HCT116 (cell line): ENCODE measurements around the gene C10orf95. TPM values are rescaled to one million over a fixed set of nuclear protein-coding genes. Genes with fewer than 3 reads are reported as not detected.

Source experiments
- ATAC-seq: fragments of 200-7000 bp; cut with Tn5 transposase; 2 replicates; pipeline ENCODE4 v1.9.1; 2020; ENCODE audit warnings: mild to moderate bottlenecking, moderate library complexity
- BruUV-seq: library from RNA; stranded (reverse); fragments of 400-500 nt; replicated peaks from 2 replicates; lab custom pipeline; 2021; lab: Mats Ljungman, UMichigan
- CTCF ChIA-PET: fragments of 300-600 bp; sonication (Branson Sonifier 250); formaldehyde crosslinking; loops from one replicate; lab custom pipeline; 2021; ENCODE audit warnings: antibody characterized with exemption; lab: Charles Lee
- POLR2A ChIA-PET: fragments of 300-600, 350-600 bp; sonication (Branson Sonifier 250); formaldehyde crosslinking; loops from one replicate; lab custom pipeline; 2021; ENCODE audit warnings: antibody characterized with exemption; lab: Charles Lee
- RAD21 ChIA-PET, 2 experiments: fragments of 300-600 bp; sonication (Branson Sonifier 250); formaldehyde crosslinking; loops; one replicate each; lab custom pipeline; 2023; ENCODE audit warnings: low total read pairs in 2 of 2; ENCODE audit not compliant: uncharacterized antibody in 2 of 2, unreplicated experiment in 2 of 2, low non-redundant PET in 1 of 2; lab: Charles Lee
- DNase-seq: peaks from one replicate; pipeline ENCODE4 v3.0.0-alpha.2; 2010; ENCODE audit warnings: low read depth, low spot score
- H2AFZ ChIP-seq: fragments of 200-600 bp; shearing (Covaris generic), sonication (generic); 2 replicates; pipeline ENCODE4 v1.6.1; 2017; ENCODE audit warnings: low read depth, mixed run types, mixed read lengths, antibody characterized with exemption, low read length; ENCODE audit not compliant: poor library complexity, severe bottlenecking
- H3K27ac ChIP-seq: 2 replicates; pipeline ENCODE4 v1.5.1; 2012; ENCODE audit warnings: low read depth, low read length
- H3K27me3 ChIP-seq: fragments of 200-600 bp; sonication (generic); 2 replicates; pipeline ENCODE4 v1.6.1; 2016; ENCODE audit warnings: mixed run types, low read length, mixed read lengths; ENCODE audit not compliant: insufficient read depth
- H3K36me3 ChIP-seq, 2 experiments: fragments of 200-500 bp in 1 of 2; fragments of 200-600 bp in 1 of 2; sonication (Bioruptor generic) in 1 of 2; sonication (generic) in 1 of 2; 2 replicates each; pipeline versions ENCODE4 v1.5.1 to v1.6.1; 2014 to 2016; ENCODE audit warnings: low read length in 2 of 2, inconsistent platforms in 1 of 2, mixed read lengths in 1 of 2, mixed run types in 1 of 2; ENCODE audit not compliant: insufficient read depth in 2 of 2, control insufficient read depth in 1 of 2
- H3K4me1 ChIP-seq, 2 experiments: fragments of 200-600 bp in 1 of 2; sonication (generic) in 1 of 2; 2 replicates each; pipeline versions ENCODE4 v1.5.1 to v1.6.1; 2012 to 2017; ENCODE audit warnings: low read length in 2 of 2, inconsistent platforms in 1 of 2, mild to moderate bottlenecking in 1 of 2, mixed read lengths in 1 of 2, mixed run types in 1 of 2, moderate library complexity in 1 of 2; ENCODE audit not compliant: insufficient read depth in 2 of 2, control insufficient read depth in 1 of 2
- H3K4me2 ChIP-seq: fragments of 200-600 bp; sonication (generic); 2 replicates; pipeline ENCODE4 v1.6.1; 2017; ENCODE audit warnings: mixed run types, low read length, mixed read lengths
- H3K4me3 ChIP-seq, 2 experiments: fragments of 200-600 bp in 1 of 2; sonication (generic) in 1 of 2; replicated peaks in 1 of 2; 2 replicates each; pipeline ENCODE4 v1.5.1; 2011 to 2016; ENCODE audit warnings: low read length in 2 of 2, control low read depth in 1 of 2, low read depth in 1 of 2, mild to moderate bottlenecking in 1 of 2, mixed read lengths in 1 of 2, mixed run types in 1 of 2
- H3K79me2 ChIP-seq: fragments of 200-600 bp; sonication (generic); 2 replicates; pipeline ENCODE4 v1.6.1; 2017; ENCODE audit warnings: mild to moderate bottlenecking, mixed run types, low read length, moderate library complexity, mixed read lengths; ENCODE audit not compliant: insufficient read depth
- H3K9ac ChIP-seq: fragments of 200-600 bp; sonication (generic); 2 replicates; pipeline ENCODE4 v1.6.1; 2016; ENCODE audit warnings: low read length, mixed read lengths
- H3K9me2 ChIP-seq: fragments of 200-600 bp; sonication (generic), shearing (Covaris generic); 2 replicates; pipeline ENCODE4 v1.6.1; 2017; ENCODE audit warnings: mixed run types, mild to moderate bottlenecking, moderate library complexity; ENCODE audit not compliant: insufficient read depth
- H3K9me3 ChIP-seq, 2 experiments: fragments of 200-500 bp in 1 of 2; fragments of 200-600 bp in 1 of 2; sonication (Bioruptor generic) in 1 of 2; sonication (generic) in 1 of 2; 2 replicates each; pipeline ENCODE4 v1.6.1; 2014 to 2017; ENCODE audit warnings: low read length in 2 of 2, mixed read lengths in 2 of 2, inconsistent platforms in 1 of 2, low read depth in 1 of 2, mild to moderate bottlenecking in 1 of 2, mixed run types in 1 of 2, moderate library complexity in 1 of 2; ENCODE audit not compliant: control insufficient read depth in 1 of 2, insufficient read depth in 1 of 2
- H4K20me1 ChIP-seq: fragments of 200-600 bp; sonication (generic), shearing (Covaris generic); 2 replicates; pipeline ENCODE4 v1.6.1; 2017; ENCODE audit warnings: mixed run types, mild to moderate bottlenecking, moderate library complexity; ENCODE audit not compliant: insufficient read depth
- CBX3 ChIP-seq: IDR thresholded peaks from 2 replicates; pipeline ENCODE4 v1.6.1; 2012; ENCODE audit warnings: low read depth
- CEBPB ChIP-seq: IDR thresholded peaks from 2 replicates; pipeline ENCODE4 v1.6.1; 2012; ENCODE audit warnings: low read depth
- ELF1 ChIP-seq: IDR thresholded peaks from 2 replicates; pipeline ENCODE4 v1.6.1; 2012; ENCODE audit warnings: low read depth, borderline replicate concordance
- EZH2 ChIP-seq: fragments of 200-600 bp; sonication (generic); IDR thresholded peaks from 2 replicates; pipeline ENCODE4 v1.6.1; 2017; ENCODE audit warnings: antibody characterized with exemption, mixed run types
- EZH2phosphoT487 ChIP-seq: fragments of 200-600 bp; IDR thresholded peaks from 2 replicates; pipeline ENCODE4 v1.6.1; 2018; ENCODE audit warnings: antibody characterized with exemption, borderline replicate concordance
- FOSL1 ChIP-seq: IDR thresholded peaks from 2 replicates; pipeline ENCODE4 v1.6.1; 2012; ENCODE audit warnings: low read depth
- JUND ChIP-seq: IDR thresholded peaks from 2 replicates; pipeline ENCODE4 v1.6.1; 2012
- POLR2A ChIP-seq: IDR thresholded peaks from 2 replicates; pipeline ENCODE4 v1.7.0; 2011; ENCODE audit warnings: borderline replicate concordance; ENCODE audit not compliant: insufficient read depth, insufficient read length; ENCODE audit errors: extremely low read depth
- POLR2AphosphoS5 ChIP-seq: IDR thresholded peaks from 2 replicates; pipeline ENCODE4 v1.6.1; 2011; ENCODE audit warnings: mild to moderate bottlenecking, low read depth, low read length, moderate library complexity
- SIN3A ChIP-seq: IDR thresholded peaks from 2 replicates; pipeline ENCODE4 v1.6.1; 2012; ENCODE audit warnings: low read depth
- SP1 ChIP-seq: IDR thresholded peaks from 2 replicates; pipeline ENCODE4 v1.6.1; 2012; ENCODE audit warnings: low read depth
- SRF ChIP-seq: IDR thresholded peaks from 2 replicates; pipeline ENCODE4 v1.6.1; 2012; ENCODE audit warnings: low read depth
- TCF7L2 ChIP-seq: IDR thresholded peaks from 2 replicates; pipeline ENCODE4 v1.7.0; 2011; ENCODE audit warnings: borderline replicate concordance, inconsistent platforms; ENCODE audit not compliant: insufficient read depth, insufficient read length; ENCODE audit errors: extremely low read depth
- YY1 ChIP-seq: IDR thresholded peaks from 2 replicates; pipeline ENCODE4 v1.6.1; 2011; ENCODE audit warnings: low read length, low read depth, moderate library complexity, mild to moderate bottlenecking; ENCODE audit not compliant: insufficient replicate concordance; ENCODE audit errors: extremely low read depth
- ZNF274 ChIP-seq: fragments of 200-500 bp; sonication (Bioruptor generic); IDR thresholded peaks from 2 replicates; pipeline ENCODE4 v1.6.1; 2014; ENCODE audit warnings: mild to moderate bottlenecking, low read depth, low read length, inconsistent platforms
- intact Hi-C: fragments of 100-400 bp; cut with micrococcal nuclease; formaldehyde crosslinking; loops from 2 replicates; pipeline ENCODE4 v1.10.0; 2022
- total RNA-seq: library from RNA; stranded (reverse); gene quantifications from one replicate; pipeline ENCODE4 v1.2.1, GENCODE V29; 2021; ENCODE audit not compliant: unreplicated experiment
- TF ChIP-seq, protein P1 (sequence below): IDR thresholded peaks from 2 replicates; pipeline ENCODE4 v1.6.1; 2012; ENCODE audit warnings: low read depth
- TF ChIP-seq, protein P2 (sequence below): IDR thresholded peaks from 2 replicates; pipeline ENCODE4 v1.6.1; 2011; ENCODE audit warnings: mild to moderate bottlenecking, low read length, moderate library complexity; ENCODE audit not compliant: insufficient replicate concordance; ENCODE audit errors: extremely low read depth

C10orf95 gene
- total RNA-seq, 1 experiment from 2014 or later, result 2.1 TPM

DNA sequence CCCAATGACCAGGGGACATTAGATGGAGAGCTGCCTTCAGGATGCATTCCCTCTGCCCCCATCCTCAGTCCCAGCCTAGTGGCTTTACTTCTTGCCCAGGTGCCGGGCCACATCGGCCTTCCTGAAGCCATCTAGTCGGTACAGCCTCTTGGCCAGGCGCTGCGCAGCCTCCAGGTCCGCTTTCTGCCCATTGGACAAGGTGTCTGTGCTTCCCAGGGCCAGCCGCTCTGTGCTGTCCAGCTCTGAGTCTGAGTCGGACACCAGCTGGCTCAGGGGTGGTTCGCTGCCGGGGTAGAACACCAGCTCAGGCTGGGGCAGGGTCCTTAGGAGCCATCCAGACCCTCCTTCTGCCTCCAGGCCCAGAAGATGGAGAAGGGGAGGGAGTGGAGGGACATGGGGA lies 39.0 kb downstream of the C10orf95 start:
- no peaks in the 10 kb centered on the region for H3K36me3 ChIP-seq
- no peak overlapping the region for H3K4me3 ChIP-seq
- BruUV-seq, result no TSS peak
- ChIA-PET CTCF (no interaction called here), POLR2A (interaction anchor here (1.4 kb wide), 1 partner anchor 10 kb away, joined by 3 read pairs; no protein-coding TSS in a partner anchor), RAD21 (no interaction called here)
- H4K20me1 ChIP-seq, result no peaks in the 10 kb centered on the region
- H3K9me3 ChIP-seq, result no peaks in the 10 kb centered on the region
- no peak overlapping the region for H3K4me2 ChIP-seq
- intact Hi-C loops, result no loop called here
- no peak for DNase-seq
- no peak overlapping the region for H3K27ac ChIP-seq
- no peak overlapping the region for H3K9ac ChIP-seq
- no peaks in the 10 kb centered on the region for H3K9me2 ChIP-seq
- no peak overlapping the region for H2AFZ ChIP-seq
- H3K79me2 ChIP-seq, result no peaks in the 10 kb centered on the region
- TF ChIP-seq SRF, result no peak
- TF ChIP-seq YY1, result no peak
- no peak for TF ChIP-seq JUND
- TF ChIP-seq CEBPB, result no peak
- TF ChIP-seq POLR2A, result no peak
- TF ChIP-seq, protein P1, sequence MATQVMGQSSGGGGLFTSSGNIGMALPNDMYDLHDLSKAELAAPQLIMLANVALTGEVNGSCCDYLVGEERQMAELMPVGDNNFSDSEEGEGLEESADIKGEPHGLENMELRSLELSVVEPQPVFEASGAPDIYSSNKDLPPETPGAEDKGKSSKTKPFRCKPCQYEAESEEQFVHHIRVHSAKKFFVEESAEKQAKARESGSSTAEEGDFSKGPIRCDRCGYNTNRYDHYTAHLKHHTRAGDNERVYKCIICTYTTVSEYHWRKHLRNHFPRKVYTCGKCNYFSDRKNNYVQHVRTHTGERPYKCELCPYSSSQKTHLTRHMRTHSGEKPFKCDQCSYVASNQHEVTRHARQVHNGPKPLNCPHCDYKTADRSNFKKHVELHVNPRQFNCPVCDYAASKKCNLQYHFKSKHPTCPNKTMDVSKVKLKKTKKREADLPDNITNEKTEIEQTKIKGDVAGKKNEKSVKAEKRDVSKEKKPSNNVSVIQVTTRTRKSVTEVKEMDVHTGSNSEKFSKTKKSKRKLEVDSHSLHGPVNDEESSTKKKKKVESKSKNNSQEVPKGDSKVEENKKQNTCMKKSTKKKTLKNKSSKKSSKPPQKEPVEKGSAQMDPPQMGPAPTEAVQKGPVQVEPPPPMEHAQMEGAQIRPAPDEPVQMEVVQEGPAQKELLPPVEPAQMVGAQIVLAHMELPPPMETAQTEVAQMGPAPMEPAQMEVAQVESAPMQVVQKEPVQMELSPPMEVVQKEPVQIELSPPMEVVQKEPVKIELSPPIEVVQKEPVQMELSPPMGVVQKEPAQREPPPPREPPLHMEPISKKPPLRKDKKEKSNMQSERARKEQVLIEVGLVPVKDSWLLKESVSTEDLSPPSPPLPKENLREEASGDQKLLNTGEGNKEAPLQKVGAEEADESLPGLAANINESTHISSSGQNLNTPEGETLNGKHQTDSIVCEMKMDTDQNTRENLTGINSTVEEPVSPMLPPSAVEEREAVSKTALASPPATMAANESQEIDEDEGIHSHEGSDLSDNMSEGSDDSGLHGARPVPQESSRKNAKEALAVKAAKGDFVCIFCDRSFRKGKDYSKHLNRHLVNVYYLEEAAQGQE, result no peak
- TF ChIP-seq SP1, result no peak
- TF ChIP-seq SIN3A, result no peak
- TF ChIP-seq TCF7L2, result no peak
- TF ChIP-seq ELF1, result no peak
- no peak for TF ChIP-seq EZH2phosphoT487
- TF ChIP-seq ZNF274, result no peak
- TF ChIP-seq, protein P2, sequence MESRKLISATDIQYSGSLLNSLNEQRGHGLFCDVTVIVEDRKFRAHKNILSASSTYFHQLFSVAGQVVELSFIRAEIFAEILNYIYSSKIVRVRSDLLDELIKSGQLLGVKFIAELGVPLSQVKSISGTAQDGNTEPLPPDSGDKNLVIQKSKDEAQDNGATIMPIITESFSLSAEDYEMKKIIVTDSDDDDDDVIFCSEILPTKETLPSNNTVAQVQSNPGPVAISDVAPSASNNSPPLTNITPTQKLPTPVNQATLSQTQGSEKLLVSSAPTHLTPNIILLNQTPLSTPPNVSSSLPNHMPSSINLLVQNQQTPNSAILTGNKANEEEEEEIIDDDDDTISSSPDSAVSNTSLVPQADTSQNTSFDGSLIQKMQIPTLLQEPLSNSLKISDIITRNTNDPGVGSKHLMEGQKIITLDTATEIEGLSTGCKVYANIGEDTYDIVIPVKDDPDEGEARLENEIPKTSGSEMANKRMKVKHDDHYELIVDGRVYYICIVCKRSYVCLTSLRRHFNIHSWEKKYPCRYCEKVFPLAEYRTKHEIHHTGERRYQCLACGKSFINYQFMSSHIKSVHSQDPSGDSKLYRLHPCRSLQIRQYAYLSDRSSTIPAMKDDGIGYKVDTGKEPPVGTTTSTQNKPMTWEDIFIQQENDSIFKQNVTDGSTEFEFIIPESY, result no peak
- no peak for TF ChIP-seq EZH2
- no peak for TF ChIP-seq POLR2AphosphoS5
- TF ChIP-seq CBX3, result no peak
- TF ChIP-seq FOSL1, result no peak
- H3K27me3 ChIP-seq, result peaks cover 3% of the 10 kb centered on the region; the same call in 1 of the 2 replicates
- no peak for ATAC-seq
- H3K4me1 ChIP-seq, result peaks cover 11 to 21% of the 10 kb centered on the region in 2 experiments
